Measurements from ENCODE around the gene SLC17A9. TPM values are rescaled to one million over a fixed set of nuclear protein-coding genes. Genes with fewer than 3 reads are reported as not detected.

Gene SLC17A9
- total and polyA plus RNA-seq, 2 of the 8 experiments (the other 6 are each of a cell fraction or from before 2014, with no cell fraction given), result 23.5 to 35.2 TPM

DNA sequence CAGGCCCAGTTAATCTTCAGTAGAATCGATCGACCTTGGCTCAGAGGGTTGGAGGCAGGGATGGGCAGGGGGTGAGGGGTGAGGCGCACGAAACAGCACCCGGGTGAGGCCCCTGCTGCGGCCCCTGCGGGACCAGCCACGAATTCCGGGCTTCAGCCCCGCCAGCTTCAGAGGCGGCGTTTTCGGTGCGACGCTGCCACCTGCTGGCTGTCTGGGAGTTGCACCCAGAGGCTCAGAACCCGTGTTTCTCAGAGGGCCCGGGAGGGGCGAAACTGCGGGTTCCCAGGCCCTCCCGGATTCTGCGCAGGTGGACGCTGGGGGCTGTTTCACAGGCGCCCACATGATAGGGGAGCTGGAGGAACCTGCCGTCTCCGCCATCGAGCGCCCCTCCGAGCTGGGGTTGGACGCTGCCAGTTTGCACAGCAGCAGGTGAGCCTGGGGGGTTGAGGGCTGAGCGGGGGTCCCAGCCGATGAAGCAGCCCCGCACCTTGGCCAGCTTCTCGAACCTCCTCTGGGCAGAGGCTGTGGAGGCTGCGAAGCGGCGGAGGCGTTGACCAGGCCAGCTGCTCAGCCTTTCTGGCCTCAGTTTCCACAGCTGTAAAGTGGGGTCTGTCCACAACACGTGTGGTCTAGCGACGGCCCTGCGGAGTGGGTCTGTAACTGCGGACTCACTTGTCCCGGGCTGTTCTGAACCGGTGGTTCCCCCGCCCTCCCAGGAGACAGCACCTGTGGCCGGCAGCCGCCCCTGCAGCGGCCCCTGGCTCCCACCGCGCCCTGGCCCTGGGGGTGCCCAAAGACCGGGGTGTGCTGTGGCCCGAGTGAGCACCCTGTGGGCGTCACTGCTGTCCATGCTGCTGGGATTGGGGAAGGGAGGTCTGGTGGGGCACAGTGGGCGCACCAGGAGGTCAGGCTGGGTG lies 56.8 kb downstream of the SLC17A9 start:
- H2AK5ac ChIP-seq (ENCODE audit: low read depth, low read length), result no peak overlapping the region
- no peak overlapping the region for H2BK5ac ChIP-seq (ENCODE audit: low read depth, low read length)
- H3K4me1 ChIP-seq (replicated peaks in 1 of 4; ENCODE audit: control insufficient read depth in 3 of 4, insufficient read depth in 4 of 4, low read length in 3 of 4), result peaks cover 0 to 30% (median 16%) of the 10 kb centered on the region in 4 experiments; a peak in 6 of 7 replicates
- no peak overlapping the region for H3K23ac ChIP-seq (ENCODE audit: insufficient read length)
- H4K5ac ChIP-seq (ENCODE audit: insufficient read length, low read depth, low read length), result no peak overlapping the region
- no peak overlapping the region for H3K56ac ChIP-seq (replicated peaks; ENCODE audit: insufficient read length, low read depth, low read length)
- no peak overlapping the region for H3K14ac ChIP-seq (ENCODE audit: insufficient read length)
- FAIRE-seq (no peak), DNase-seq (ENCODE audit: low read depth in 1 of 2, low spot score in 2 of 2) (peak in 1 of 2 experiments; percentile 96)
- no peaks in the 10 kb centered on the region for H3K79me1 ChIP-seq (ENCODE audit: low read depth, low read length)
- 39% methylated on average over 53 of the region's 54 CpGs; no CpG with 5 or more reads in 1 of the 2 experiments for WGBS, 2 experiments (ENCODE audit: extremely low coverage in 1 of 2, insufficient coverage in 1 of 2, insufficient read length in 1 of 2, insufficient replicate concordance in 2 of 2, low coverage in 1 of 2, low lambda C conversion rate in 2 of 2, missing lambda C conversion rate in 1 of 2)
- H3K4ac ChIP-seq (replicated peaks; ENCODE audit: insufficient read length, low read depth, low read length), result no peak overlapping the region
- H3K36me3 ChIP-seq (ENCODE audit: control insufficient read depth in 2 of 4, insufficient read depth in 4 of 4, low read length in 3 of 4), result peaks cover 0 to 16% (median 0%) of the 10 kb centered on the region in 4 experiments; a peak in 1 of 8 replicates
- H3K9me3 ChIP-seq (ENCODE audit: insufficient read depth in 2 of 2, low read depth in 1 of 2, low read length in 1 of 2), result peaks cover 5 to 8% of the 10 kb centered on the region in 2 experiments
- peak overlapping the region; percentile 51 for H4K8ac ChIP-seq (ENCODE audit: extremely low read depth, insufficient read depth, low read length)
- H3K9ac ChIP-seq (replicated peaks in 1 of 4; ENCODE audit: extremely low read depth in 1 of 4, low read depth in 3 of 4, low read length in 3 of 4), result no peak overlapping the region
- H2BK15ac ChIP-seq (ENCODE audit: low read length), result no peak overlapping the region; the same call in 1 of the 2 replicates
- H3K4me3 ChIP-seq (ENCODE audit: extremely low read depth in 1 of 4, insufficient read depth in 2 of 4, low read depth in 3 of 4, low read length in 4 of 4), result peak overlapping the region in 1 of 4 experiments; percentile 58; a peak in 2 of 8 replicates
- peak overlapping the region; percentile 32; the same call in 1 of the 2 replicates for H3K18ac ChIP-seq (ENCODE audit: extremely low read depth, low read length)
- POLR2A ChIA-PET (ENCODE audit: partially characterized antibody), result interaction anchor here (1.0 to 1.6 kb wide), 4 partner anchors 31 to 148 kb away, joined by 3 to 5 read pairs (median 4); partner anchors contain the start of genes GID8 and TCFL5
- no peak overlapping the region for H4K91ac ChIP-seq (replicated peaks; ENCODE audit: insufficient read length, low read length)
- peaks cover 1% of the 10 kb centered on the region; the same call in 1 of the 2 replicates for H3K23me2 ChIP-seq (ENCODE audit: low read depth, low read length)
- H2BK120ac ChIP-seq (replicated peaks; ENCODE audit: low read depth, low read length), result peak overlapping the region; percentile 43
- peak overlapping the region; percentile 87; the same call in 1 of the 2 replicates for H2BK12ac ChIP-seq (ENCODE audit: low read depth, low read length)
- H4K20me1 ChIP-seq (replicated peaks in 1 of 2; ENCODE audit: control insufficient read depth in 1 of 2, insufficient read depth in 2 of 2, low read length in 2 of 2), result peaks cover 4 to 6% of the 10 kb centered on the region in 2 experiments
- peaks cover 50 to 74% (median 60%) of the 10 kb centered on the region in 4 experiments for H3K27me3 ChIP-seq (replicated peaks in 1 of 4; ENCODE audit: control insufficient read depth in 3 of 4, extremely low read depth in 1 of 4, insufficient read depth in 3 of 4, low read length in 3 of 4)
- CTCF ChIA-PET (ENCODE audit: partially characterized antibody), result interaction anchor here (0.7 to 4.0 kb wide), 27 partner anchors 8 to 222 kb away, joined by 3 to 53 read pairs (median 4); partner anchors contain the start of gene SLC17A9
- H2AFZ ChIP-seq (ENCODE audit: low read length), result no peak overlapping the region
- H3K27ac ChIP-seq (ENCODE audit: low read depth, low read length), result no peak overlapping the region
- peak overlapping the region; percentile 1 to 72 for H3K4me2 ChIP-seq (ENCODE audit: insufficient read depth in 1 of 2, low read depth in 2 of 2, low read length in 2 of 2)
- no peak overlapping the region for H2BK20ac ChIP-seq (ENCODE audit: low read length)
- no peaks in the 10 kb centered on the region for H3K79me2 ChIP-seq (ENCODE audit: control insufficient read depth in 1 of 2, insufficient read depth in 2 of 2, low read length in 2 of 2)
- 0 out of 3 replicates have a peak, but pooled peaks of 1 of the 2 experiments have one; percentile 16 for TF ChIP-seq EP300 (IDR thresholded peaks at IDR 0.05; ENCODE audit: borderline replicate concordance in 1 of 2, low read depth in 2 of 2, low read length in 2 of 2)
- TF ChIP-seq POU5F1 (IDR thresholded peaks at IDR 0.05; ENCODE audit: low read depth, low read length), result no peak
- TF ChIP-seq CTCF (IDR thresholded peaks at IDR 0.05; ENCODE audit: control extremely low read depth in 1 of 3, insufficient read depth in 1 of 3, low read depth in 1 of 3, low read length in 3 of 3), result peak; percentile 83 to 96 (median 87)
- TF ChIP-seq NRF1 (IDR thresholded peaks at IDR 0.05; ENCODE audit: low read depth, low read length), result peak; percentile 41; the same call in 1 of the 2 replicates
- peak; percentile 28 for TF ChIP-seq KDM4A (IDR thresholded peaks at IDR 0.05; ENCODE audit: low read depth, low read length, severe bottlenecking)
- TF ChIP-seq SIX5 (IDR thresholded peaks at IDR 0.05; ENCODE audit: low read depth, low read length), result no peak
- TF ChIP-seq TBP (IDR thresholded peaks at IDR 0.05; ENCODE audit: low read depth, low read length), result no peak

Data from H1 (cell line).